Activated T-helper 1 cell treated with anti-CD3 and anti-CD28 coated beads, Interleukin-2, amount 50 U/mL, for 16 hours (primary cell): ENCODE results near the gene MKI67.

Experiments
- DNase-seq, 2 donors: peaks; one replicate each; pipeline ENCODE4 v3.0.0-alpha.2; 2020; ENCODE audit warnings: low read depth in 1 of 2, low spot score in 1 of 2

The MKI67 gene

DNA sequence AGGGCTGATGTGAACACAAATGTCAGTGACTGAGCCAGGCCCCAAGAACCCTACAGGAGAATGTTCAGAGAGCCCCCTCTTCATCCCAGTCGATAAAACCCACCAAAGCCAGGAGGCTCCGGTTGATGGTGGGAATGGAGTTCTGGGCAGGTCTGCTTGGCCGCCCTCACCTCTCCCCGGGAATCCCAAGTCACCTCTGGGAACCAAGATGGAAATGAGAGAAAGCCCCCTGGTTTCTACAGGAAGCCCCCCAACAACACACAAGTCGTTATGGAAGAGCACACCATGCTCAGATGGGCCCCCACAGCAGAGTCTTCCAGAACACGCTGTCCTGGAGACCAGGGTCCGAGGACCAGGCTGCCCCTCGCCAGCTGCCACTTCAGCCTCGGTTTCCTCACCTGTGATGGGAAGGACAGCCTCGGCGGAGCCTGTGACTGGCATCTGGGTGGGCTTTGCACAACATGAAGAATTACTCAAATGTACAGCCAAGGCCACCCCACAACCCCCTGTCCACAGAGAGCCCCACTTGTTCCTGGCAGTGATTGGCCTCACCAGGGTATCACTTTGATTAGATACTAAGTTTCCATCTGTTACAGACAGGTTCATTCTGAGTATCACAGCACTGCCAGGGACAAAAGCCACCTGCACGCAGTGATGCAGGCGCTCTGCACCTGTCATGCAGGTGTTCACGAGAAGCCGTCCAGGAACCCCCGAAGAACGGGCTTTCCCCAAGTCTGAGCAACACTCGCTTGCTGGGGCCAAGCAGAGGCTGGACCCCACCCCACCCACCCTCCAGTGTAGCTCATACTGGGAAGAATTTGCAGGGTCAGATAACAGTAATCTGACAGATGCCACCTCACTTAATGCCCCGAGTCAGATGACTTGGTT, 57.6 kb downstream of the MKI67 start:
- no peak for DNase-seq

GRCh38 chr10:128067691-128068397, 58.4 kb downstream of the MKI67 start:
- DNase-seq, result no peak

- DNase-seq, result no peak
These were observed 59.3 kb downstream of the MKI67 start for GRCh38 chr10:128066870-128067382.

GRCh38 chr10:128065881-128066534, 60.2 kb downstream of the MKI67 start:
- DNase-seq, result no peak

DNA sequence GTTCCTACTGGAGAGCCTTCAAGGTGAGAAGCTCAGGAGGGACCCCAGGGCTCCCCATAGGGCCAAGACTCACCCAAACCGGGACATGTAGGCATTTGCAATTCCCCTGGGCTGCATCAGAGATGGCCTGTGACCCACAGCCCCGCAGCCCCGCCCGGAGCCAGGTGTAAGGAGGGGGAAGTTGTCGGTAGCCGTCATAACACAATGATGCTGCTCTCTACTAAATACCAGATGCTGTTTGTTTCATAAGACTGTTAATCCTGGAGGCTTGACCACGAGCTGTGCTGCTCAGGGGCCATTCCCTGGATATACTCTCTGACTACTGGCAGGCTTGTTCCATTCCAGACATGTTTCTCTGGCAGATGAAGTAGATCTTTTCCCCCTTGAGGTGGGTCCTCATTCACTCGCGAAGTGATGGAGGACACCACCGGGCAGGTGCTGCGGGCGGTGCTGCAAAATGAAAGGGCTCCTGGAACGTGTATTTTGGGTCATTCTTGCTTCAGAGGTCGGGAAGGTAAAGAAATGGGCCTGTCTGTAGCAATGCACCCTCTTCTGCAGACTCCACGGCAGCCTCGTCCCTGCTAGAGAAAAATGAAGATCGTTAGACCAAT, 61.1 kb downstream of the MKI67 start:
- no peak for DNase-seq

GRCh38 chr10:128064108-128064969, 61.9 kb downstream of the MKI67 start:
- peak; percentile 43 to 66 for DNase-seq

DNA sequence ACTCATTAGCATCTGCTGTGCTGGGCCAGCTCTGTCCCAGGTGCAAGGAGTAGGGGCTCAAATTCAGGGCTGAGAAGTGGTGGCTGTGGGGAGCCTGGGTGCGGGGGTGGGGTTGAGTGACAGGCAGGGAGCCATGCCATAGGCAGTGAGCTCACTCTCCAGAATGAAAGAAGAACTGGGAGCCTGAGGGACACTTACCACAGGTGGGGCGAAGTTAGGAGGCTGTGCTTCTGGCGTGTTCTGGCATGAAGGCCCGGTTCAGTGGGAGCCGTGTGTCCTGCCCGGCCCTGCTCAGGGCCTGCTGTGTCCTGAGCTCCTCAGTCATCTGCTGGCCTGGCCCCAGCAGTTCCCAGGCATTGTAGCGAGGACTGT, 62.5 kb downstream of the MKI67 start:
- no peak for DNase-seq

GRCh38 chr10:128062881-128063563, 63.2 kb downstream of the MKI67 start:
- DNase-seq, result no peak

- DNase-seq, result no peak
These were observed 63.8 kb downstream of the MKI67 start for GRCh38 chr10:128062331-128062880.

GRCh38 chr10:128061306-128062300, 64.6 kb downstream of the MKI67 start:
- no peak for DNase-seq

- DNase-seq, result no peak
These were observed 65.6 kb downstream of the MKI67 start for GRCh38 chr10:128060341-128061250.

GRCh38 chr10:128059982-128060293, 66.3 kb downstream of the MKI67 start:
- DNase-seq, result no peak

DNA sequence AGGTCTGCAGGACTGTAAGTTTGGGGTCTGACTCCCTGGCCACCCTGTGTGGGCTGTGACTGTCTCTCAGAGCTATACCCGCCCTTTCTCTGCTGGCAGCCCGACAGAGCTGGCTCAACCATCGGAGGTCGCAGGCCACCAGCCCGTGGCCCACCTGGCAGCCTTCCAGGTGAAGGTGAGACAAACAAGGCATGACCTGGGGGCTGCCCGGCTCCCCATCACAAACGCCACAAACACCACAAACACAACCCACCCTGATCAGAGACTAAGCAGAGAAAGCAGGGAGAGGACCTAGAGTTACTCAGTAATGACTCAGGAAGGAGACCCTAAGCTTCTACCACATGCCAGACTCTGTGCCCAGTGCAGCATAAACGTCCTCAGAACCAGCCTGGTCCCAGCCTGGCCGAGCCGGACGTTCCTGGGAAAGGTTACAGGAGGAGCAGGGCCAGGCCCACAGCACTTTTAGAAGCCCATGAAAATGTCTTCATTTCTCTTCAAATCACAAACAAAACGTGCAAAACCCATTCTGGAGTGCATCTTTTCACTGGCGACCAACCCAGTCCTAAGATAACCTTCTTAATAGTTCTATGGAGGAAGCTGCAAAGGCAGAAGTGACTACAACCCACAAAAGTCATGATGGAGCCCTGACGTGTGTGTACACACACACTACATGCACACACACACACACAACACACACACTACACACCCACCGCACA, 66.8 kb downstream of the MKI67 start:
- DNase-seq, result no peak

- DNase-seq, result no peak
These were observed 67.5 kb downstream of the MKI67 start for GRCh38 chr10:128058750-128059134.

DNA sequence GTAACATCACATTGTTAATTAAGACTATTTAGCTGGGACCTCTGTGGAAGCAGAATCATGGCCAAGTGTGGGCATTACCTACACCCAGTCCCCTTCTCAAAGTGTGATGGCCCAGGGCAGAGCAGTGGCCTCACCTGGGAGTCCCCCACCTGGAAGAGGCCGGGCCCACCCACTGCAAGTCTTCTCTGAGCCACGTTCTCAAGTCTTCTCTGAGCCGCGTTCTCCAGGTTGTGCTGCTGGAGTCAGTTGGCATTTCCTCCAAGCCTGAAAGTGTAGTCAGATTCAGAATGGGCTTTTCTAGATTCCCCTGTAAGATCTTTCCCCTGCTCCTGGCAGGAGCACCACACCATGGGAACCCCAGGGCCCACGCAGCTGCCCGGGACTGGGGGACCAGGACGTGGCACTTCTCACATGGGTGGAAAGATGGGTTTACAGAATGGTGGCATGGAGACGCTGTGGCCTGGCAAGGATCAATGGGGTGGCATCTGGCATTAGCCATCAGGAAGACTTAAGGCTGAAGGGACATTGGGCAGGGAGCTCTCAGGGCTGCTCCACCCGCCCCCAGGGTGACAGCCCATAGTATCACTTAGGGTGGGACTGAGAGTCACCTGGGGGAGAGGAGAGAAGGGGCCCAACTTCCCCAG, 68.0 kb downstream of the MKI67 start:
- DNase-seq, result no peak

DNA sequence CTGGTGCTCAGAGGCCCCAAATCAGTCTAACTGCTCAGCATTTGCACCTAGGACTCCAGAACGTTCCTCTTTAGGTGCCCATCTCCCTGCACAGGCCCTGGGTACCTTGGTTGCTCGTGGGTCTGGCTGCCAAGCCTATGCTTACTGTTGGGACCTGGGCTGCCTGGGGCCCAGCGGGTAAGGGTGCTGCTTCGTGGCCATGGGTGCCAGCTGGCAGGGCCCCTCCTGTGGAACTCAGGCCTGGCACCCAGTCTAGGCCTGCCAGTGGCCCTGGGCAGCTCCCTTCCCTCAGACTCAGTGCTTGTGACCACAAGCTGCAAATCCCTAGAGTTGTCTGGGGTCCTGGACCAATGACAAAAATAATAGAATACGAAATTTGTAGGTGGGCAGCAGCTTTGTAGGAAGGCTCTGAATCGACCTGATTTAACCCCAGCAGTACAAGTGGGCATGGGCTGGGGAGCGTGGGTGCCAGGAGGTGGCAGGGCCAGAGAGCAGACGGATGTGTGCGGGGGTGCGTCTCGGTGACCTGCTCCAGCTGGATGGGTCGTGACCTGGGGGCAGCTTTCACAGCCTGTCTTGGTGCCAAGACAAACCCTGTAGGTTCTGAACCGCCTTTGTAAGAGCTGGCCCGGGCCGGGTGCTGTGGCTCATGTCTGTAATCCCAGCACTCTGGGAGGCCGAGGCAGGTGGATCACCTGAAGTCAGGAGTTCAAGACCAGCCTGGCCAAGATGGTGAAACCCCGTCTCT, 69.7 kb downstream of the MKI67 start:
- DNase-seq, result no peak
